HG02981 (cell line): ENCODE results near the gene SPSB3.

Source experiments
- ATAC-seq: cut with Tn5 transposase; IDR thresholded peaks from one replicate; pipeline ENCODE4 v1.9.1; 2021; ENCODE audit warnings: mild to moderate bottlenecking, moderate library complexity; ENCODE audit not compliant: unreplicated experiment

Gene SPSB3

DNA sequence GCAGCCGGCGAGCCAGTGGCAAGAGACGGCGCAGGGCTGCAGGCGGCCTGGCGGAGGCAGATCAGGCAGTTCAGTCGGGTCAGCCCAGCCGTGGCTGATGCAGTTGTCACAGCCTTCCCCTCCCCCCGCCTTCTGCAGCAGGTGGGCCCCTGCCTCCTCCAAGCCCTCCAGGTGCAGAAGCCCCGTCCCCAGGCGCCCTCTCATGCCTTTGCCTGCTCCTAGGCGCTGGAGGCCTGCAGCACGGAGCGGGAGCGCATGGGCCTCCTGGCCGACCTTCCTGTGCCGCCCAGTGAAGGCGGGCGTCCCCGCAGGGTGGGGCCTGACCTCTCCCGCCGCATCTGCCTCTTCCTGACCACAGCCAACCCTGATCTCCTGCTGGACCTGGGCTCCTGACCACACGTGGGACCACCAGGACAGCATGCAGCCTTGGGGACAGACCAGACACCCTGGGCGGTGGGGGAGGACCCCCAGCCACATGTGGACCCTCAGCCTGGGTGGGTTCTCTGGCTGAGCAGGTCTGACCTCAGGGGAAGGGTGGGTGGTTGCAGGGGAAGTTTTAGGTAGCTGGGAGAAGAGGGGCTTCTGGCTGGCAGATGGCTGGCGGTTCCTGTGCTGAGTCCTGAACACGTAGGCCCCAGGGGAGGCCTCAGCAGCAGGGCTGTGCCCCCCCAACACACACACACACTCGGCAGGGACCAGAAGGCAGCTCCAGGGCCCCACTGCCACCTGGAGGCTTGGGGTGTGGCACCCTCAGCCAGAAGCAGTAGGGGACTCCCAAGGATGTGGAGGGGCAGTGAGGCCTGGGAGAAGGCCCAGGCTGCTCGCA is 6.3 kb downstream of the SPSB3 start:
- no peak for ATAC-seq

DNA sequence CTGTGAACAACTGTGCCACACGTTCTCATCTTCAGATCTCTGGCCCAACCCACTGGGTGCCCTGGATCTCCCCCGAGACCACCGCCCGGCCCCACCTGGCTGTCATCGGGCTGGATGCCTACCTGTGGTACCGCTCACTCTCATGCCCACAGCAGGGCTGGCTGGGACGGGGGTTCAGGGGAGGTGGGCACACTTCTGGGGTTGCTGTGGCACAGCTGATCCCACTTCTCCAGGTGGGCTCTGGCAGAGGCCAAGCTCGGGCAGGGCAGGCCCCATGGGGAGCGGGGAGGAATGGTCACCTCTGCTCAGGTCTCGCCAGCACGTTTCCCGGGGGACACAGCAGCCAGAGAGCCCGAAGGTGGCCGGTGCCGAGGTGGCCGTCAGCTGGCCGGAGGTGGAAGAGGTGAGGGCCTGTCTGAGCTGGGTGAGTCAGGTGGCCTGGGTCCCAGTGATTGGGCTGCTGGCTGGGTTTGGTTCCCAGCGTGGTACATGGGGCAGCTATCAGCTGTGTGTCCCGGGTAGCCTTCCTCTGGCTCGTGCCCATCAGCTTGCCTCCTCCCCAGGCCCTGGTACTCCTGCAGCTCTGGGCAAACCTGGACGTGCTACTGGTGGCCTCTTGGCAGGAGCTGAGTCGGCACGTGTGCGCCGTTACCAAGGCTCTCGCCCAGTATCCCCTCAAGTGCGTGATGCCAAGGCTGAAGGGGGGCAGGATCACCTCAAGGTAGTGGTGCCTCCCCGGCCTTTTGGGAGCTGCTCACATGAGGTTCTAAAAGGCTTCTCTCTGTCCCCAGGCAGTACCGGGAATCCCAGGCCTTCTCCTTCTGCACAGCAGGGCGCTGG is 7.1 kb downstream of the SPSB3 start:
- ATAC-seq, result no peak

DNA sequence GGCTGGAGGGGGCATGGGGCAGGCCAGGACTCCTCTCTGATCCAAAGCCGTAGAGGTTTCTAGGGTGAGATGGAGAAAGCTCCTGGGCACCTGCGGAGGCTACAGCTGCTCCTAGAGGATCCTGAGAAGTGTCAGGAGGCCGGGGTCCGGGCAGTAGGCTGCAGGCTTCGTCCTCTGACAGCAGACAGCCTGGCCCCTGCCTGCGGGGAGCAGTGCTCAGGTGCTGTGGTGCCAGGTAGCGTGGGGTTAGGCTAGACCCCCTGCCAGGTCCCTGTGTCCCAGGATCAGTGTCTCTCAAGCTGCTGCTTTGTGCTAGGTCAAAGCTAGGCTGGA is 8.0 kb downstream of the SPSB3 start:
- ATAC-seq, result no peak

DNA sequence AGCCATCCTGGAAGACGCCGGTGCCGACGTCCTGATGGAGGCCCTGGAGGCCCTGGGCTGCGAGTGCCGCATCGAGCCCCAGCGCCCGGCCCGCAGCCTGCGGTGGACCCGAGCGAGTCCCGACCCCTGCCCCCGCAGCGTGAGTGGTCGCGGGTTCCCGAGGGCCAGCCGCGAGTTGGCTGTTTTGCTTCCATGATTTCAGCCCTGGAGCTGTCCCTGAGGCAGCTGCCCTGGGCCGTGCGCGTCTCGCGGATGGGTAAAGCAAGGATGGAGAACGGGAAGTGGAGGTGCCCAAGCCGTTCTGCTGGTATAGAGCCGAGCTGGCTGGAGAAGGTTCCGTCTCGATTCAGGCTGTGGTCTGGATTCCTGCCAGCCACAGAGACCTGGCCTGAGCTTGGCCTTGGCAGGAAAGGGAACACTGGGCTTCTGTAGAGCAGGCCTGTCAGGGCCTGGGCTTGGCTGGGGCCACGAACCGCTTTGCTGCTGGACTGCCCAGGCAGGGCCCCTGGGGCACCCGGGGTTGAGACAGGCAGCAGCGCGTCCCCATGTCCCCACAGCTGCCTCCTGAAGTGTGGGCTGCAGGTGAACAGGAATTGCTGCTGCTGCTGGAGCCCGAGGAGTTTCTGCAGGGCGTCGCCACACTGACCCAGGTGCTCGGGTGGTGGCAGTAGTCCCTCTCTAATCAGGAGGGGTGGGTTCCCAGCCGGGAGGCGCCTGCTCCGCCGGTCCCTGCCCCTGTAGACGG is 8.5 kb downstream of the SPSB3 start:
- ATAC-seq, result no peak

DNA sequence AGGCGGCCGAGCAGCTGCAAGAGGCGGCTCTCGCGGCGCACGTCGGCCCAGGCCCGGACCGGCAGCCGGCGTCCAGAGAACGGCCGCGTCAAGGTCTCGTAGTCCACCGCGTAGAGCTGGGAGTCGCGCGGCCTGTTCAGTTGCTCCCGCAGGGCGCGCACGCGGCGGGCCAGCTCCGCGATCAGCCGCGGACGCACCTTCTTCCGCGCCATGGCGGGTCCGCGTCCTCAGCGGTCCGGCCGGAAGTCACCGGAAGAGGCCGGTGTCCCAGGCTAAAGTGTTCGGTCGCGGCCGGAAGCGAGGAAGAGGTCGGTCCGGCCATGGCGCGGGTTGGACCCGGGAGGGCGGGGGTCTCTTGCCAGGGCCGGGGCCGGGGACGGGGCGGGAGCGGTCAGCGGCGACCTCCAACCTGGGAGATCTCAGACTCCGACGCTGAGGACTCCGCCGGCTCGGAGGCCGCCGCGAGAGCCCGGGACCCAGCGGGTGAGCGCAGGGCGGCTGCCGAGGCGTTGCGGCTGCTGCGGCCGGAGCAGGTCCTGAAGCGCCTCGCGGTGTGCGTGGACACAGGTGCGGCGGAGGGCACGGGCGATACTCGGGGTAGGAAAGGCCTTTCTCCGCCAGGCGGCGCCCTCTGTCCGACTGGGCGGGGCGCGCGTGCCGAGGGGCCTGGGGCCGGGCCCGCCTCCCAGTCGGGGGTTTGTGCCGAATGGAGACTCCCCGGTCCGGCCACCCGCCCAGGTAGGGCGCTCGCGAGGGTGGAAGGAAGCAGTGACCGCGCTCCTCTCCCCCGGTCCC is 9.3 kb downstream of the SPSB3 start, which contains the start of gene MRPS34:
Gene MRPS34, minus strand, starts transcription at position 227 of the 795 bp plus-strand sequence. Its CDS starts 15 bp downstream, at position 212.
- ATAC-seq, result peak; percentile 36

DNA sequence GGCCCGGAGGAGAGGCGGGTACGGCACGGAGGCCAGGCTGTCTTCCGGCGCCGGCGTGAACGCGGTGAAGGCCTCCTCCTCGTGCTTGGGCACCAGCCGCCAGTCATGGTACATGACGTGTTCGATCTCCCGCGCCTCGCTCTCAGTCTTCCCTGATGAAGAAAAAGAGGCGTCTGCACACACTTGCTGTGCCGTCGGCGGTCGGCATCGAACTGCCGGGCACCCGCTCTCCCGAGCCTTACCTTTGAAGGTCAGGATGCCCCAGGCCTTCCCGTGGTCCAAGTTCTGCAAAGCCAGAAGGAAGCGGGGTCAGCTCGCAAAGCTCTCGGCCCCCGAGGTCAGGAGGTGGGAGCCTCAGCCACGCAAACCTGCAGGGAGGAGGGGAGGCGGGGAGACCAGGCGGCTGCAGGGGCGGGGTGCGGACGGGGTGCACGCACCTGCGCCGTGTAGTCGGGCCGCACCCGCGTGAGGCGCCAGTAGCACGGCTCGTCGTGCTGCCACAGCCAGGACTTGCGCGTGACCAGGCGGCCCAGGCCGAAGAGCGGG is 9.9 kb downstream of the SPSB3 start, which contains the start of gene EME2:
Gene EME2, plus strand, starts transcription at position 449 of the 546 bp plus-strand sequence. CDS start 418 bp downstream, outside the sequence.
- ATAC-seq, result no peak

DNA sequence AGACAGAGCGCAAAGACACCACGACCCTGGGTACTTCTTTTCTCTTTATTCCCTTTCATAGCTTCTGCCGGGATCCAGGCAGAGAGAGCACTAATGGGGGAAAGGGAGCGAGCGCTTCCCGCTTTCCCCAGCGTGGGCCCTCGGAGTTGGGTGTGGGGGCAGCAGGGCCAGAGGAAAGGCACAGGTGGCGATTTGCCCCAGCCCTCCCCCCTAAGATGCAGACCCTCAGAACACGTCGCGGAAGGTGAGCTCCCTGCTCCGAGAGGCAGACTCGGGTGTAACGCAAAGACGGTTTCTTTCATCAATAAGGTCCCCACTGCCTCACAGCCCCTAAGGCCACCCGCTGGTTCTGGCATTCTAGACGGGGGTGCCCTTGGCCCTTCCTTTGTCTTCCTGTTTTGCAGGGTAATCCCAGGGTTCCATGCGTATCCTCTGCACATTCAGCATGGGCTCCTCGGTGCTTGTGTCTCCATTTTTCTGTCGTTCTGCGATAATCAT is 10.5 kb downstream of the SPSB3 start:
- ATAC-seq, result no peak

DNA sequence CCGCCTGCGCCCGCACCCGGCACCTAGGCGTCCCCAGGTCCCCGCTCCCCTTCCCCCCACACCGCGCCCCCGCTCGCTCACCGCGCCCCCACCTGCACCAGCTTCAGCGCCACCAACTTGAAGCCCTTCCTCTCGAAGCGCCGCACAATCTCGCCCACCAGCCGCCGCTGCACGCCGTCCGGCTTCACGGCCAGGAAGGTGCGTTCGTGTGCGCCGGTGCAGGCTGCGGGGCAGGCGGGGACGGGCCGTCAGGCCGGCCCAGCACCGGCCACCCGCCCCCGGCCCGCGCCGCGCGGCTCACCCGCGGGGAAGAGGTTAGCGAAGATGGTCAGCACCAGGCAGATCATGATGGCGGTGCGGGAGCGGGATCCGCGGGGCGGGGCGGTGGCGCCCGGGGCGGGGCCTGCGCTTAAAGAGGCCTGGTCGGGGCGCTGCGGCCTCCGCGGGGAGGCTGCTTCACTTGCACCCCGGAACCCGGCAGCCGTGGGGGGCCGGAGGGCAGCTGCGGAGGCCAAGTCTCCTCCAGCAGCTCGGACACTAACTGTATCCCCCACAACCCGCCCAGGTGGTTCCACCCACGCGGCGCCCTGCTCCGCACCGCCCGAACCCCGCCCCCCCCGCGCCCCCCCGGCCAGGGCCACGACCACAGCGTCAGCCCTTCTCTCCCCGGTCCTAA is 11.0 kb downstream of the SPSB3 start, which contains the start of gene NME3:
Gene NME3, minus strand, starts transcription at position 356 of the 676 bp plus-strand sequence. Its CDS starts 9 bp downstream, at position 347.
- no peak for ATAC-seq

DNA sequence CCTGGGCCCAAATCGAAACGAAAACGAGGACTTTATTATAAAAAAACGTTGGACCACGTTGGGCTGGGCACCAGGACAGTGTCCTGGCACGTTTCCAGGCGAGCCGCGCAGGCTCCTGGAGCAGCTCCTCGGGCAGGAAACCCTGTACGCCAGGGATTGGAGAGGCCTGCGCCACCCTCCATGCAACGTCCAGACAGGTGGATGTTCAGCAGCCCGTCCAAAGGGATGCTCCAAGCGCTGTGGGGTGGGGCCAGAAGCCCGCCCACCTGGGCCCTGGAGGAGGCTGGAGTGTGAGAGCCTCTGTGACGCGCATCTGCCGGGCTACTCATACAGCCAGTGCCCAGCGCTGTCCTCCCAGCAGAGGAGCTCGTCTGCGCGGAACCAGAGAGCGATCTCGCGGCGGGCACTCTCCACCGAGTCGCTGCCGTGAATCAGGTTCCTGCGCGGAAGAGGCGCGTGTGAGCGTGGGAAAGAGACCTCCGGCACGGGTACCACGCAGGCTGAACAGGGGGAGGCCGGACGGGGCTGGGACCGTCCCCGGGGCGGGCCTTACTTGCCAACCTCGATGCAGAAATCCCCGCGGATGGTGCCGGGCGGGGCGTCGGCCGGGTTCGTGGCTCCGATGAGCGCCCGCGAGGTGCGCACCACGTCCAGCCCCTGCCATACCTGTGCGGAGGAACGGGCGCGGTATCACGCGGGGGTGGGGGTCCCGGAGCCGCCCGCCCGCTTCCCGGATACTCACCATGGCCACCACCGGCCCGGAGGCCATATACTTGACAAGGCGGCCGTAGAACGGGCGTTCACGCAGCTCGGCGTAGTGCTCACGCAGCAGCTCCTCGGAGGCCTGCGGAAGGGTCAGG is 11.8 kb downstream of the SPSB3 start:
- ATAC-seq, result no peak

DNA sequence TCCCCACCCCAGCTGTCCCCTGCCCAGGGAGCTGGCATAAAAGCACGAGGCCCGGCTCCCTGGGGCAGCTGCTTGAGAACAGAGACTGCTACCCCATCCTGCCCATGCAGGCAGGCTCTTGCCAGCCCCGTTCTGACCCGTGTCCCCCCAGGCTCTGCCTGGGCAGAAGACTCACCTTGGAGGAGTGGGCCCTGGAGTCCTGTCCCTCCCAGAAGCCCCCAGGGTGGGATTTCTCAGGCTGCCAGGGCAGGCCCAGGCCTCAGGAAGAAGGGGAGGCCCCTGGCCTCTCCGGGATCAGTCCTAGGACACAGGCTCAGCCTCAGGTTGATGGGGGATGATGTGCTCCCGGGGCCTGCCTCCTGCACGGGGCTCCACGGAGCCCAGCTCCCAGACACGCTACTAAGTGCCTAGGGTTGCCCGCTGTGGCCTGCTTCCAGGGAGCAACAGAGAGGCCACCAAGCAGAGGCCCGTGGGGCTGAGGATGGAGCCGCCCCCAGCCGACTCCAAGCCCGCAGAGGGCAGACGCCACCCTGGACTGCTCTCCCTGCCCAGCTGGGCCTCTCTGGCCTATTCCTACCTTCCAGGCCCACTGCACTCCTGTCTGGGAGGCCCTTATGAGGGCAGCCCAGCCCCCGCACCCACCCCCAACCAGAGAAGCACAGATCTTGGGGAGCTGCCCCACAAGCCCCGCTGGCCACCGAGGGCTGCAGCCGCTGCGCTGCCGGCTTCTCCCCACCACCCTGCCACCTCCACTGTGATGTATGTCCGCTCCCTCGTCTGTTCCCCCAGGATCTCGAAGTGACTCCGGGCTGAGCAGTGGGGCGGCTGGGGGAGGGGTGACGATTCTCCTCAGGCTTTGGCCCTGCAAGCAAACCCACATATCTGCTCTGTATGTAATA is 12.7 kb downstream of the SPSB3 start:
- ATAC-seq, result no peak

DNA sequence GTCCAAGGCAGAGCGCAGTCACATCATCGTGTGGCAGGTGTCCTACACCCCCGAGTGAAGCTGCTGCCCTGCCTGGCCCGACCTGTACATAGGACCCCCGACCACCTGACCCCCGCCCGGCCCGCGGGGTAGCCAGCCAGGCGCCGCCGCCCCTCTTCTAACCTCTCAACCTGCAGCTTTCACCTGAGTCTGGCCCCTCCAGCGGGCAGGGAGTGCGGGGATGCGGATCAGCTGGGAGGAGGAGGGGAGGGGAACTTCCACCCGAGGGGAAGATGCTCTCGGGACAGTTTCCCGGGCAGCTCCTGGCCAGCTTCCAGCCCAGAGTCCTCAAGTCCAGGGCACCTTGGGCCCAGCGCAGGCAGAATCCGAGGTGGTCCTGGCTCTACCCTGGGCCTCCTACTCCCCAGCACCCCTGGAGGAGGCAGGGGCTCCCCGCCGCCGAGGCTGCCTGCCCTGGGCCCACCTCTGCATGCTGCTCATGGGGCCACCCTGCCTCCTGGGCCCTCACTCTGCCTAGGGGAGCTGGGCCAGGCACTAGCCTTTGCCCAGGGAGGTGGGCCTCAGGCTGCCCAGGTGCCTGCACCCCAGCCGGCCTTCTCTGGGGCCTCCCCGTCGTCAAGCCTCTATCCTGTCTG is 13.5 kb downstream of the SPSB3 start:
- no peak for ATAC-seq

DNA sequence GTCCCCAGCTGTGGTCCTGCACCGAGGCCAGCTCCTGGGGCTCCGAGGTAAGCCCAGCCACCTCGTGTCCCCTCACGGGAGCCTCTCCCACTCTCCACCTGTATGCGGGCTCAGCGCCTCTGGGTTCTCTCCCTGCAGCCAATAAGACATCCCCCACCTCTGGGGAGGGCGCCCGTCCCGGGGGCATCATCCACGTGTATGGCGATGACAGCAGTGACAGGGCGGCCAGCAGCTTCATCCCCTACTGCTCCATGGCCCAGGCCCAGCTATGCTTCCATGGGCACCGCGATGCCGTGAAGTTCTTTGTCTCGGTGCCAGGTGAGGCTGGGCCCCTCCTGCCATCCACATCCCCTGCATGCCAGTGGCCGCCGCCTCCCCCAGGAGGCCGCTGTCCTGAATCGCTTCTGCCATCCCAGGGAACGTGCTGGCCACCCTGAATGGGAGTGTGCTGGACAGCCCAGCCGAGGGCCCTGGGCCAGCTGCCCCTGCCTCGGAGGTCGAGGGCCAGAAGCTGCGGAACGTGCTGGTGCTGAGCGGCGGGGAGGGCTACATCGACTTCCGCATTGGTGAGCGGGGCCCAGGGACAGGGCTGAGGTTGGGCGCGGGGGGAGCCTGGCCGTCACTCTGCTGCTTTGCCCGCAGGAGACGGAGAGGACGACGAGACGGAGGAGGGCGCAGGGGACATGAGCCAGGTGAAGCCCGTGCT is 14.2 kb downstream of the SPSB3 start:
- ATAC-seq, result no peak

DNA sequence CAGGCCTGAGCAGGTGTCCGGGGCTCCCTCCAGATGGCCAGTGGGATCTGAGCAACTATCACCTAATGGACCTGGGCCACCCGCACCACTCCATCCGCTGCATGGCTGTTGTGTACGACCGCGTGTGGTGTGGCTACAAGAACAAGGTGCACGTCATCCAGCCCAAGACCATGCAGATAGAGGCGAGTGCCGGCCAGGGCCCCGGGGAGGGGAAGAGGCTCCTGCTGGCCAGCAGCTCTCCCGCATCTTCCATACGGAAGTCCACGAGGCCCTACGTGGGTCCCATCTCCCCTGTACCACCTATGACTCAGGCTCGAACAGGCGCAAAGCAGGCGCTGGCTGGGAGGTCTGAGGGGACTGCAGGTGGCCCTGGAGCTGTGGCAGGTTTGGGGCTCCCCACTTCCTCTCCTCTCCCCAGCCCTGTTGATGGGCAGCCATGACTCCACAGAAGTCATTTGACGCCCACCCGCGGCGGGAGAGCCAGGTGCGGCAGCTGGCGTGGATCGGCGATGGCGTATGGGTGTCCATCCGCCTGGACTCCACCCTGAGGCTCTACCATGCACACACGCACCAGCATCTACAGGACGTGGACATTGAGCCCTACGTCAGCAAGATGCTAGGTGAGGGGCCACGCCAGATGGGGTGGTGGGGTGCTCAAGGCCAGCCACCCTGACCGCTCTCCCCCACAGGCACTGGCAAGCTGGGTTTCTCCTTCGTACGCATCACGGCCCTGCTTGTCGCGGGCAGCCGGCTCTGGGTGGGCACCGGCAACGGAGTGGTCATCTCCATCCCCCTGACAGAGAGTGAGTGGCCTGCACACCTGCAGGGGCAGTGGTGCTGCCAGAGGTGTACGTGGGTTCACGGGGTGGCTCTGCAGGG is 15.0 kb downstream of the SPSB3 start:
- no peak for ATAC-seq

DNA sequence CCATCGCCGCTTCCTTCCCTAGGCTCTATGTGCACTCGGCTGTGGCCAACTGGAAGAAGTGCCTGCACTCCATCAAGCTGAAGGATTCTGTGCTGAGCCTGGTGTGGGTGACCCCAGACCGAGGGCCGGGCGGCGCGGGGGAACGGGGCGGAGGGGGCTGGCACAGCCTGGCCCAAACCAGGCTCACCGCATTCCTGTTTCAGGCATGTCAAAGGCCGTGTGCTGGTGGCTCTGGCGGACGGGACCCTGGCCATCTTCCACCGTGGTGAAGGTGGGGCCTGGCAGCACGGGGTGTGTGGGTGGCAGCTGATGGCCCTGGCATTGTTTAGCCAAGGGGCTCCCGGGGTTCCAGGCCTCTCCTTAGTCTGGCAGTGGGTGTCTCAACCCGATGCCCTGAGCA is 15.7 kb downstream of the SPSB3 start:
- no peak for ATAC-seq

DNA sequence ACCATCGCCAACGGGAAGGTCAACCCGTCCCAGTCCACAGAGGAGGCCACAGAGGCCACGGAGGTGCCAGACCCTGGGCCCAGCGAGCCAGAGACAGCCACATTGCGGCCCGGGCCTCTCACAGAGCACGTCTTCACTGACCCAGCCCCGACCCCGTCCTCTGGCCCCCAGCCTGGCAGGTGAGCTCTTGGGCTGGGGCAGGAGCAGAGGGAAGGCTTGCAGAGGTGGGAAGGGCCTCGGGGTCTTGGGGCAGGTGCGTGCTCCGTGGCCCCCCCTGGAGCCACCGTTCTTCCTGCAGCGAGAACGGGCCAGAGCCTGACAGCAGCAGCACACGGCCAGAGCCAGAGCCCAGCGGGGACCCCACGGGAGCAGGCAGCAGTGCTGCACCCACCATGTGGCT is 16.1 kb downstream of the SPSB3 start:
- no peak for ATAC-seq
